HUES48 (cell line): ENCODE results near the gene CLTA.

Source experiments
- H3K27ac ChIP-seq: one replicate; pipeline ENCODE4 v1.7.0; 2013; ENCODE audit warnings: low read depth, low read length, inconsistent platforms
- H3K27me3 ChIP-seq: 2 replicates; pipeline ENCODE4 v1.6.1; 2013; ENCODE audit warnings: mild to moderate bottlenecking, low read length; ENCODE audit not compliant: control insufficient read depth, insufficient read depth
- H3K36me3 ChIP-seq: 2 replicates; pipeline ENCODE4 v1.6.1; 2013; ENCODE audit warnings: low read length; ENCODE audit not compliant: control insufficient read depth, insufficient read depth
- H3K4me1 ChIP-seq: 2 replicates; pipeline ENCODE4 v1.6.1; 2013; ENCODE audit warnings: mild to moderate bottlenecking, low read length; ENCODE audit not compliant: control insufficient read depth, insufficient read depth
- H3K4me3 ChIP-seq: 2 replicates; pipeline ENCODE4 v1.5.1; 2013; ENCODE audit warnings: mild to moderate bottlenecking, low read depth, low read length
- H3K9ac ChIP-seq: 2 replicates; pipeline ENCODE4 v1.6.1; 2013; ENCODE audit warnings: mild to moderate bottlenecking, low read depth, low read length, moderate library complexity
- H3K9me3 ChIP-seq: 2 replicates; pipeline ENCODE4 v1.6.1; 2013; ENCODE audit warnings: low read length; ENCODE audit not compliant: control insufficient read depth, insufficient read depth

Gene CLTA

GRCh38 chr9:36190388-36191289 lies at the start of gene CLTA:
Gene CLTA, plus strand, starts transcription at chr9:36190921. Its CDS starts 136 bp downstream, at chr9:36191057.
- Histone ChIP-seq H3K27ac (peak within 1 kb of the TSS; percentile 95), H3K4me1 (peaks cover 23% of the 10 kb centered on the region), H3K36me3 (peaks cover 16% of the 10 kb centered on the region), H3K4me3 (peak within 1 kb of the TSS; percentile 94), H3K9me3 (no peaks in the 10 kb centered on the region), H3K9ac (peak within 1 kb of the TSS; percentile 90), H3K27me3 (no peaks in the 10 kb centered on the region)

- peaks cover 5% of the 10 kb centered on the region; the same call in 1 of the 2 replicates for H3K9me3 ChIP-seq
- no peaks in the 10 kb centered on the region for H3K36me3 ChIP-seq
- peaks cover 48% of the 10 kb centered on the region for H3K27me3 ChIP-seq
- no peak overlapping the region for H3K27ac ChIP-seq
- H3K4me1 ChIP-seq: peaks cover 8% of the 10 kb centered on the region
- H3K9ac ChIP-seq: no peak overlapping the region
- no peak overlapping the region for H3K4me3 ChIP-seq
Measured at GRCh38 chr9:36141288-36141687, 49.4 kb upstream of the CLTA start.

- no peak overlapping the region for H3K9ac ChIP-seq
- H3K9me3 ChIP-seq: peaks cover 5% of the 10 kb centered on the region; the same call in 1 of the 2 replicates
- H3K27ac ChIP-seq: no peak overlapping the region
- no peaks in the 10 kb centered on the region for H3K36me3 ChIP-seq
- peaks cover 8% of the 10 kb centered on the region for H3K4me1 ChIP-seq
- peaks cover 45% of the 10 kb centered on the region for H3K27me3 ChIP-seq
- no peak overlapping the region for H3K4me3 ChIP-seq
Measured at GRCh38 chr9:36141761-36142160, 49.0 kb upstream of the CLTA start.

- Histone ChIP-seq H3K4me1 (peaks cover 2% of the 10 kb centered on the region), H3K4me3 (no peak overlapping the region), H3K27ac (no peak overlapping the region), H3K9ac (no peak overlapping the region), H3K27me3 (peaks cover 35% of the 10 kb centered on the region), H3K9me3 (peaks cover 5% of the 10 kb centered on the region; the same call in 1 of the 2 replicates), H3K36me3 (no peaks in the 10 kb centered on the region)
Measured at GRCh38 chr9:36142510-36143244, 48.0 kb upstream of the CLTA start.

GRCh38 chr9:36143245-36143641 lies 47.5 kb upstream of the CLTA start:
- Histone ChIP-seq H3K27me3 (peaks cover 30% of the 10 kb centered on the region), H3K36me3 (no peaks in the 10 kb centered on the region), H3K4me1 (no peaks in the 10 kb centered on the region), H3K9me3 (peaks cover 5% of the 10 kb centered on the region; the same call in 1 of the 2 replicates), H3K9ac (no peak overlapping the region), H3K27ac (no peak overlapping the region), H3K4me3 (no peak overlapping the region)

GRCh38 chr9:36144309-36145232 lies 46.1 kb upstream of the CLTA start:
- Histone ChIP-seq H3K27ac (no peak overlapping the region), H3K9me3 (peaks cover 5% of the 10 kb centered on the region; the same call in 1 of the 2 replicates), H3K4me3 (no peak overlapping the region), H3K9ac (no peak overlapping the region), H3K36me3 (no peaks in the 10 kb centered on the region), H3K4me1 (no peaks in the 10 kb centered on the region), H3K27me3 (peaks cover 17% of the 10 kb centered on the region)

GRCh38 chr9:36145970-36146369 lies 44.8 kb upstream of the CLTA start:
- H3K4me1 ChIP-seq: no peaks in the 10 kb centered on the region
- no peaks in the 10 kb centered on the region for H3K36me3 ChIP-seq
- no peak overlapping the region for H3K9ac ChIP-seq
- H3K9me3 ChIP-seq: peaks cover 5% of the 10 kb centered on the region; the same call in 1 of the 2 replicates
- H3K4me3 ChIP-seq: no peak overlapping the region
- H3K27ac ChIP-seq: no peak overlapping the region
- peaks cover 3% of the 10 kb centered on the region; the same call in 1 of the 2 replicates for H3K27me3 ChIP-seq

GRCh38 chr9:36146651-36147050 lies 44.1 kb upstream of the CLTA start:
- Histone ChIP-seq H3K27me3 (no peaks in the 10 kb centered on the region), H3K27ac (no peak overlapping the region), H3K4me1 (no peaks in the 10 kb centered on the region), H3K9ac (no peak overlapping the region), H3K4me3 (no peak overlapping the region), H3K9me3 (peaks cover 5% of the 10 kb centered on the region; the same call in 1 of the 2 replicates), H3K36me3 (no peaks in the 10 kb centered on the region)

GRCh38 chr9:36147441-36148175 lies 43.1 kb upstream of the CLTA start:
- Histone ChIP-seq H3K9me3 (peaks cover 5% of the 10 kb centered on the region; the same call in 1 of the 2 replicates), H3K4me1 (no peaks in the 10 kb centered on the region), H3K4me3 (no peak overlapping the region), H3K27me3 (no peaks in the 10 kb centered on the region), H3K9ac (no peak overlapping the region), H3K27ac (no peak overlapping the region), H3K36me3 (no peaks in the 10 kb centered on the region)
